Measurements from ENCODE around the gene MRPL46.

MRPL46 gene

GRCh38 chr15:88504445-88504844, 37.3 kb upstream of the MRPL46 start:
- TF ChIP-seq, protein P1, sequence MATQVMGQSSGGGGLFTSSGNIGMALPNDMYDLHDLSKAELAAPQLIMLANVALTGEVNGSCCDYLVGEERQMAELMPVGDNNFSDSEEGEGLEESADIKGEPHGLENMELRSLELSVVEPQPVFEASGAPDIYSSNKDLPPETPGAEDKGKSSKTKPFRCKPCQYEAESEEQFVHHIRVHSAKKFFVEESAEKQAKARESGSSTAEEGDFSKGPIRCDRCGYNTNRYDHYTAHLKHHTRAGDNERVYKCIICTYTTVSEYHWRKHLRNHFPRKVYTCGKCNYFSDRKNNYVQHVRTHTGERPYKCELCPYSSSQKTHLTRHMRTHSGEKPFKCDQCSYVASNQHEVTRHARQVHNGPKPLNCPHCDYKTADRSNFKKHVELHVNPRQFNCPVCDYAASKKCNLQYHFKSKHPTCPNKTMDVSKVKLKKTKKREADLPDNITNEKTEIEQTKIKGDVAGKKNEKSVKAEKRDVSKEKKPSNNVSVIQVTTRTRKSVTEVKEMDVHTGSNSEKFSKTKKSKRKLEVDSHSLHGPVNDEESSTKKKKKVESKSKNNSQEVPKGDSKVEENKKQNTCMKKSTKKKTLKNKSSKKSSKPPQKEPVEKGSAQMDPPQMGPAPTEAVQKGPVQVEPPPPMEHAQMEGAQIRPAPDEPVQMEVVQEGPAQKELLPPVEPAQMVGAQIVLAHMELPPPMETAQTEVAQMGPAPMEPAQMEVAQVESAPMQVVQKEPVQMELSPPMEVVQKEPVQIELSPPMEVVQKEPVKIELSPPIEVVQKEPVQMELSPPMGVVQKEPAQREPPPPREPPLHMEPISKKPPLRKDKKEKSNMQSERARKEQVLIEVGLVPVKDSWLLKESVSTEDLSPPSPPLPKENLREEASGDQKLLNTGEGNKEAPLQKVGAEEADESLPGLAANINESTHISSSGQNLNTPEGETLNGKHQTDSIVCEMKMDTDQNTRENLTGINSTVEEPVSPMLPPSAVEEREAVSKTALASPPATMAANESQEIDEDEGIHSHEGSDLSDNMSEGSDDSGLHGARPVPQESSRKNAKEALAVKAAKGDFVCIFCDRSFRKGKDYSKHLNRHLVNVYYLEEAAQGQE (IDR thresholded peaks at IDR 0.05; ENCODE audit: insufficient read depth in 1 of 2, low read depth in 2 of 2, low read length in 2 of 2): no peak
- TF ChIP-seq POLR2AphosphoS5 (IDR thresholded peaks at IDR 0.05; ENCODE audit: low read depth, low read length) (no peak), FOXP2 (optimal IDR thresholded peaks at IDR 0.05; ENCODE audit: borderline replicate concordance, extremely low read depth, extremely low read length, insufficient read depth) (no peak), TAF1 (IDR thresholded peaks at IDR 0.05; ENCODE audit: borderline replicate concordance, insufficient read depth, low read length) (no peak), SIN3A (IDR thresholded peaks at IDR 0.05; ENCODE audit: borderline replicate concordance, insufficient read depth, low read length) (no peak)

DNA sequence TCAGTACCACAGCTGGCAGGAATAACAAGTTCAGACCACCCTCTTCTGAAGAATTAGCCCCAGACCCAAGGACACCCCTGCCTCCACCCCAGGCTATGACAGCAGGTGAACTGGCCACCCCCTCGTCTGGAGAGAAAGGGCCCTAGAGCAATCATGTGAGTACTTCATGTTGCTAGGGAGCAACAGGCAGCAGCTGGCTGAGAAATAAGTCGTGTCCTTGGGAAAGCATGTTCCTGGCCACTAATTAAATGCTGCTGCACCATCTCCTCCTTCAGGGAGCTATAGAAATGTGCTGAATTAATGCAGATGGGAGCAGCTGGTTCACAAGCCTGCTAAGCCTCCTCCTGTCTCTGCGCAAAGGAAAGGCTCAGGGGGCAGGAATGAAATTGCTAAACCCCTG, 31.8 kb upstream of the MRPL46 start:
- TF ChIP-seq SIN3A (IDR thresholded peaks at IDR 0.05; ENCODE audit: borderline replicate concordance, insufficient read depth, low read length) (no peak), POLR2AphosphoS5 (IDR thresholded peaks at IDR 0.05; ENCODE audit: low read depth, low read length) (no peak), TAF1 (IDR thresholded peaks at IDR 0.05; ENCODE audit: borderline replicate concordance, insufficient read depth, low read length) (no peak), FOXP2 (optimal IDR thresholded peaks at IDR 0.05; ENCODE audit: borderline replicate concordance, extremely low read depth, extremely low read length, insufficient read depth) (no peak)
- TF ChIP-seq, protein P1 (IDR thresholded peaks at IDR 0.05; ENCODE audit: insufficient read depth in 1 of 2, low read depth in 2 of 2, low read length in 2 of 2): no peak

DNA sequence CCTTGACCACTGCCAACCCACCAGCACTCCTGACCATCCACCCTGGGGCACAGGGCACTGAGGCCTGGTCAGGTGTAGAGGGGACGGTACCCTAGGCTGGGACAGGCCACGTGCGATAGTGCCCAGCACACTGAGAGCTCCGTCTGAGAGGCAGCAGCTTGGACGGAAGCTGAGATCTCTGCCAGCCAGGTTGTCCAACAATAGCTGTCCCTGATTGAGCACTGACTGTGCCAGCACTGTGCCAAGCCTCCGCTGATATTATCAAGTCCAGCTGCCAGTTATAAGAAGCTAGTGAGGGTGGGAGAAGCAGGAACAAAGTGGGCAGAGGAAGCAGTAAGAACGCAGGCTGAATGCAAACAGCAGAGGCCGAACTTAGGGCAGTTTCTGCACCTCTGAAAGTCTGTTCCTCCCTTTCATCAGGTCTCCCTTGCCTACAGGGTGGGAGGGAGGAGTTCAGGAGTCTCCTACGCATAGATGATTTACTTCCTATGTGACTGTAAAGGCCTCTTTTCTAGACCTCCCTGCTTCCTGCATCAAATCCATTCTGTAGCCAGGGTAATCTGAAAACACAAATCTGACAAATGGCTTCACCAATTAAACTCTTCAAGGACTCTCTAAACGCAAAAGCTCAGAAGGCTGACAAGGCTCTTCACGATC, 30.0 kb upstream of the MRPL46 start:
- TF ChIP-seq TAF1 (IDR thresholded peaks at IDR 0.05; ENCODE audit: borderline replicate concordance, insufficient read depth, low read length) (no peak), SIN3A (IDR thresholded peaks at IDR 0.05; ENCODE audit: borderline replicate concordance, insufficient read depth, low read length) (no peak), FOXP2 (optimal IDR thresholded peaks at IDR 0.05; ENCODE audit: borderline replicate concordance, extremely low read depth, extremely low read length, insufficient read depth) (no peak), POLR2AphosphoS5 (IDR thresholded peaks at IDR 0.05; ENCODE audit: low read depth, low read length) (no peak)
- TF ChIP-seq, protein P1 (IDR thresholded peaks at IDR 0.05; ENCODE audit: insufficient read depth in 1 of 2, low read depth in 2 of 2, low read length in 2 of 2): no peak

- TF ChIP-seq SIN3A (IDR thresholded peaks at IDR 0.05; ENCODE audit: borderline replicate concordance, insufficient read depth, low read length) (no peak), POLR2AphosphoS5 (IDR thresholded peaks at IDR 0.05; ENCODE audit: low read depth, low read length) (no peak), FOXP2 (optimal IDR thresholded peaks at IDR 0.05; ENCODE audit: borderline replicate concordance, extremely low read depth, extremely low read length, insufficient read depth) (no peak), TAF1 (IDR thresholded peaks at IDR 0.05; ENCODE audit: borderline replicate concordance, insufficient read depth, low read length) (no peak)
- TF ChIP-seq, protein P1 (IDR thresholded peaks at IDR 0.05; ENCODE audit: insufficient read depth in 1 of 2, low read depth in 2 of 2, low read length in 2 of 2): no peak
These were observed 26.7 kb upstream of the MRPL46 start for GRCh38 chr15:88493844-88494243.

Measured in PFSK-1 (cell line).